ENCODE data around the gene SCD.

- TF ChIP-seq CTCF (IDR thresholded peaks at IDR 0.05) (no peak), EZH2 (IDR thresholded peaks at IDR 0.05; ENCODE audit: borderline replicate concordance, insufficient read depth, low read depth, low read length, poor library complexity, severe bottlenecking) (no peak)
Measured at GRCh38 chr10:100382553-100382952, 35.5 kb downstream of the SCD start.

Measured in B cell (primary cell).